GM18867 (cell line): ENCODE results near the gene CDO1.

Experiments
- ATAC-seq: cut with Tn5 transposase; IDR thresholded peaks from one replicate; pipeline ENCODE4 v1.9.1; 2021; ENCODE audit warnings: mild to moderate bottlenecking, moderate library complexity; ENCODE audit not compliant: unreplicated experiment

Gene CDO1

DNA sequence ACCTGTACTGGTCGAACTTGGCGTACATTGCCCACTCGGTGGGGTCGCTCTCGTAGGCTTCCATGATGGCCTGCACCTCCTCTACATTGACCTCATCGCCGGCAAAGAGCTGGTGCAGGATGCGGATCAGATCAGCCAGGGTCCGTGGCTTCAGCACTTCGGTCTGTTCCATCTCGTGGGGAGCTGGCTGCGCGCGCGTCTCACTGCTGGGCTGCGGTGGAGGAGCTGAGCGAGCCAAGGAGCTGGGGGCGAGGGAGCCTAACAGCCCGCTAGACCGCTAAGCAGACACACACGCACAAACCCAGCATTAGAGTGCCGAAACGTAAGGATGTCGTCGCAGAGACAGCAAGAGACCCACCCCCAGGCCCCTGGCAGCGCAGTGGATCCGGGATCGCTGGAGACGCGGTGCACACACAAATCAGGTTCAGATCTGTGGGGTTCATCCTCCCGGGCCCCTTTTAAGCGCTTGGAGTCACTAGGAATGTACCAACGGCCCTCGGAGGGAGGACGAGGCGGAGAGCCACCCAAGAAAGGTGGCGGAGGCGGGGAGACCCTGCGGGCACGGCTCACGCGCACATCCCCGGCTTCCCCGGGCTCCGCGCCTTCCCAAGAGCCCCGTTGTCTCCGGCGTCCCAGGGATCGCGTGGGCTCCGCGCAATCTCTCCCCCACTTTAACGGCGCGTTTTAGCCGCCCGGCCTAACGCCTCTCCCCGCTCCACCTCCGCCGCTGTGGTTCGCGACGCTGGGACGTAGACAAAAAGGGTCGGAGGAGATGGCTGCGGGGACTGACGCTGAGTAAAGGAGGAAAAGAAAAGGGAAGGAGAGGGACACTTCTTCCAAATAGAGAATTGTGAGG lies at the start of gene CDO1:
CDO1 (minus strand) TSS at position 434 of the 856 bp plus-strand sequence; CDS start at position 172, 262 bp downstream.
- ATAC-seq: no peak

DNA sequence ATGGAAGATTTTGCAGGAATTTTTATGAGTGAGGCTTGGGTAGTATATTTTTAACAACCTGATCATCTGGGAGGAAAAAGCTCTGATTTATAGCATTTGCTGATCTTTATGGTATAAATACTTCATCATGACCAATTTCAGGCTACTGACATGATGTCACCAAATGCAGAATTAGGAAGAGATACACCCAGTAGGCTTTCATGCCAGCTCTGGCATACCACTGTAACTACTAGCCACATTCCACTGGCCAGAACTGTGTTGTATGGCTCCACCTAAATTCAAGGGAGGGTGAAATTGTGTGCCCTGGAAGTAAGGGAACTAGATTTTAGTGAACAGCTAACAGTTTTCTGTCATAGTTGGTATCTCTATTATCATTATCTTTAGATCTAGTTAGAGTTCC lies 42.9 kb upstream of the CDO1 start:
- ATAC-seq: no peak

DNA sequence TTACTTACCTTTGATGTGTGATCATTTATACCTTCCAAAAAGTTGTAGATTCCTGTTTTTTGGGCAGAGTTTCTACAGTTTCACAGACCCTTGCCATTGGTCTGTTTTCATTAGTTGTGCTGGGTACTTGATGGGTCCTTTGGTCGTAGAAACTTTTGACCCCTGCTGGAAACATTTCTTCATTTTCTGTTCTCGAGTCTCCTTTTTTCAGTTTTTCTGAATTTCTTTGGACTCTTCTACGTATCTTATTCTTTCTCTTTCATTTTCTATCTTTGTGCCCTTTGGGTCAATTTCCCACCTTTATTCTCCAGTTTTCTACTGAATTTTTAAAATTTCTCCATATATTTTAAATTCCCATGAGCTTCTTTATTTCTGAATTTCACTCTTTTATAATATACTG lies 41.9 kb upstream of the CDO1 start:
- ATAC-seq: peak; percentile 51

DNA sequence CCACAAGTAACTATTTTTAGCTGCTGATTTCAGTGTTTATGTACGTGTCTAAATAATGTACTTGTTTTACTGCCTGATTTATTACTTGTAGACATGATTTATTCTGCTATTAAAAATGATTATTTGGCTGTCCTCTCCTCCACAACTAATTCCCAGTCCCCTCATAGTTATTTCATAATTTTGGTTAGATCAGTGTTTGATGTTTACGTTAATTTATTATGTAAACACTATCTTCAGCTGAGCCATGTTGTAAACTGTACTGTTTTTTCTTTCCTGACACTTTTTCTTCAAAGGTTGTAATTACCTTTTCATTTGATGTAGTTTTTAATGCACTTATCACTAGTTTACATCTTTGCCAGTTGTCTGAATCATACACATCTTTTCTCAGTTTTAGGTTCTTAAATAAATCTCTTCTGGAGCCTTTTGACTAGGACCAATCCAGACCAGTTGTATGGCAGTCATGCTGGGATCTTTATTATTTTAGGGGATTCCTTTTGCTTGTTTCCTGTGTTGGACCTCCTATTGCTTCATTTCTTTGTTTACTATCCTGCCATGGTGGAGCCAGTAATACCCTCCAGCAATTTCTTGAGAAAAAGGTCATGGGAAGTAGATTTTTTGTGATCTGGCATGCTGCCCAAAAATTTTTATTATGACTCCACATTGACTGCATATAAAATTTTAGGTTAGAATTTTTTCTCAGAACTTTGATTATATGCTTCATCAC lies 41.3 kb upstream of the CDO1 start:
- ATAC-seq: no peak

DNA sequence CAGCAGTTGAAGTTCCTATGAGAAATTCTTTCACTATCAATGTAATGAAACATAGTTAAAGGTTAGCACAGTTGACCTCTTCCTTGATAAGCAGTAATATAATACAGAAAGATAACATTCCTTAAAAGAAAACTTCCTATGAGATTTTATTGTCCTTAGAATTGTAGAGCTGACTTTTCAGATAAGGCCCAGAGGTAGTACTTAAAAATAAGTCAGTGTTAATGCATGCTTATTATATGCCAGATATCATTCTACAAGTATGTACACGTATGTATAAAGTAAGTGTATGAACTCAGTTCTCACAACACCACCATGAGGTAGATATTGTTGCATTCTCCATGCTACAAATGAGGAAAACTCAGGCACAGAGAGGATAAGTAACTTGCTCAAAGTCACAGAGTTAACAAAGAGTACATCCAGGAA lies 40.6 kb upstream of the CDO1 start:
- no peak for ATAC-seq

DNA sequence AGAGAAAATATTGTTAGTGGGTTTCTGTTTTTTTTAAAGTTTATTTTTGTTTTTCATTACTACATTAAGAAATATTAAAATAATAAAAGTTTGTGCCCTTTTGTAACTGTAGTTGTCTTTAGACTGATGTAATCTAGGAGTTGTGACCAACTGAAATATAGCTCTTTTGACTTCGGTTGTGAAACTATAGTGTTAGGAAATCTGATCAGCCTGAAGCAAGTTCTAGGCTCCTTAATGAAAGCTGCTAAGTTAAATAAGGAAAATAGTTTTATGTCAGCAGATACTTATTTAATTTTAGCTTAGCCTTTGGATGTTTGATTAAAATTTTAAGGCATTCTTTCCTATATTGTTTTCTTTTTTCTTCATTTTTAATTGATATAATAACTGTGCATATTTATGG lies 39.5 kb upstream of the CDO1 start:
- no peak for ATAC-seq

DNA sequence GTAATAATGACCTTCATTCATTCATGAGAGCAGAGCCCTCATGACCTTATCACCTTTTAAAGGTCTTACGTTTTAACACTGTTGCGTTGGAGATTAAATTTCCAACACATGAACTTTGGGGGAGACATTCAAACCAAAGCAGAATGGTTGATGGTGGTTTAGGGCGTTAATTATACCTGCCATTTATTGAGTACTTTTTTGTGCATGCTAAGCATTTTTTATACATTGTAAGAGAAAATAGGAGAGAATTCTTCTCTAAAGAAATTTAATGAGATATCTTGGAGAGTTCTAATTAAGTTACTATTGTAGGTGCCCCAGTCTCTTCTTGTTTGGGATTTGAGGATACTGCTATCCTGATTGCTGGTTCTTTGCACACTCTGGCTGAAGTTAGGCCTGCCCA lies 37.7 kb upstream of the CDO1 start:
- ATAC-seq: no peak

DNA sequence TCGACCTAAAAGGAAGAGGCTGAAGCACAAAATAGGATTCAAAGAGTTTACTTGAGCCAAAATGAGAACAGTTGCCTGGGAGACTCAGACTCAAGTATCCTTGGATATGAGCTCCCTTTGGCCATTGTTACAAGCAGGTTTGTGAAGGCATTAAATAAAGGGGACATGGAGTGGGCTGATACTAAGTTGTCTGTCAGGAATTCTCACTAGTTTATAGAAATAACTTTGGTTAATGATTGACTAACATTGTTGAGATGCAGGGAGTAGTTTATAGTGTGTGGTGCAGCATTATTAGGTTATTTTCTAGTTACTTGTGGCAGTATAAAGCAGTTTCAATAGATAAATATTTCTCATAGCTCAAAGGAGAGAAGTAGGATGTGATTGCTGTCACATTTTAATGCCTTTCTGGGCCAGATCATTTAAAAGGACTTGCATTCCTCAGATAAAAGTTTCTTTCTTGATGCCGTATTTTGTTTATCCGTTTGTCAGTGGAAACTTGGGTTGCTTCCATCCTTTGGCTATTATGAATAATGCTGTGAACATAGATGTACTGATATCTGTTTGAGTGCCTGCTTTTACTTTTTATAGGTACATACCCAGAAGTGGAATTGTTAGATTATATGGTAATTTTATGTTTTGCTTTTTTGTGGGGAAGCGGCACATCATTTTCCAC lies 34.4 kb upstream of the CDO1 start:
- no peak for ATAC-seq

DNA sequence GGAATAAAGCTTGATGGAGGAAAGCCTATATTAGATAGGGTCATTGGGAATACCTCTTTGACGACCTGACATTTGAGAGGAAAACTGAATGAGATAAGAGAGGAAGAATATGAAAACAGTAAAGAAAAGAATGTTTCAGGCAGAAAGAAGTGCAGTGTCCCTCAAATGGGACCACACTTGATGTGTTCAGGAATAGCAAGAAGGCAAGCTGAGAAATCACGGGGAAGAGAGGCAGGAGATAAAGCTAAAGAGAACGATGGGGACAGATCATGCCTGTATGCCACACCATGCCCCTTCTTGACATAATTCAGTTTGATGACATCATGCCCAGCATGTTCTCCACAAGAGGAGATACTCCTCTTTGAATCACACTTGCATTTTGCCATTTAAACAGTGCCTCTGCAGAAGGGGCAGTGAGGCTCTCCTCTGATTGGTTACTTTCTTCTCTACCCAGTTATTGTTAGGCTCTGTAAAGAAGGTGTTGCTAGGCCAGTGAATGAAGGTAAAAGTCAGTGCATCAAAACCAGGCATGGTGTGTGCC lies 32.9 kb upstream of the CDO1 start:
- no peak for ATAC-seq

DNA sequence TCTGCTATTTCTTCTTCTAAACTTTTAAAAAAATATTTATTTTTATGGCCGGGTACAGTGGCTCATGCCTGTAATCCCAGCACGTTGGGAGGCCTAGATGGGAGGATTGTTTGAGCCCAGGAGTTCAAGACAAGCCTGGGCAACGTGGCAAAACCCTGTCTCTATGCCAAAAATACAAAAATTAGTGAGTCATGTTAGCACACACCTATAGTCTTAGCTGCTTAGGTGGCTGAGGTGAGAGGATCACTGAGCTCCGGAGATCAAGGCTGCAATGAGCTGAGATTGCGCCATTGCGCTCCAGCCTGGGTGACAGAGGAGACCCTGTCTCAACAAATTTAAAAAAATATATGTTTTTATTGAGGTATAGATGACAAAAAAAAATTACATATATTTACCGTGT lies 30.8 kb upstream of the CDO1 start:
- ATAC-seq: no peak

DNA sequence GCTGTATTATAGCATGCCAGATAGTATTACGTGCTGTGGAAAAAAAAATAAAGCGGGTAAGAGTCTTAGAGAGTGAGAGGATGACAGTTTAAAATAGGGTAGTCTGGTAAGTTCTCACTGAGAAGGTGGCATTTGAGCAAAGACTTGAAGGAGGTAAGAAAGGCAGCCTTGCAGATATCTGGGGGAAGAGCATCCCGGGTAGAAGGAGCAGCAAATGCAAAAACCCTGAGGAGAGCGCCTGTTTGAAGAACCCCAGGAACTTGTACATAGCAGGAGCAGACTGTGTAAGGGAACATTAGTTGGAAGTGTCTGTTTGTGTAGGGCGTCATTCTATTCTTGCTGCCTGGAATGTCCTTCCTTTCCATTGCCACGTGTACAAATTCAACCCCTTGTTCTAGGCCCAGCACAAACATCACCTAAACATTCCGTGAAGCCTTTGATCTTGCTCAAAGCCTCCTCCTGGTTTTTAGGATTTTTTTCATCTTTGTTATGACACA lies 27.9 kb upstream of the CDO1 start:
- ATAC-seq: no peak

DNA sequence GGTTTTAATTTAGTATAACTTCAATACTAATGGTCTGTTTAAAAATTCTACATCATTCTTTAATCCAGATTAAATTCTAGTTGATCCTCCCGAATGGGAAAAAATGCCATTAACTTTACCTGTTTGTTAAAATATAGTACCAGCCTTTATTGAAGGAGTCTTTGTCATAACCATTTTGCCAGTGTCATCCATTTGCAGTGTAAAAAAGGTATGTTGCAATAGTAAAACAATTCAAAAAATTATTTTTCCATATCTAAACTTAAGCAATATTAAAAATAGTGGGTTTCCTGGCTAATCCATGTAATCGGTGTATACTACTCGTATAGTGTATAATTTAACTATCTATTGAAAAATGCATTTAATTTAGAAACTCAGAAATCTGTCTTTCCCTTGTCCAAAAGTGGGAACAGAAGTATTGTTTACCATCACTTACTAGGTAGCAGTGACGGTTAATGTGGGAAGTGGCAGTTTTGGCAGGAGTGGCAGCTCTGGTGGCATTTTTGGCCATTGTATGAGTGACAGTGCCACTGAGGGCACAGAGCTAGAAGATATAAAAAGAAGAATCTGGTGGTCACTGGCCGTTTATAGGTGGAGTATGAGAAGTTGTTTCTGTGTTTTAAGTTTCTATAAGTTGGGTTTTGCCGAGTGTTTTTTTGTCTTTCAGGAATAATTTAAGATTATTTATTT lies 27.1 kb upstream of the CDO1 start:
- no peak for ATAC-seq

DNA sequence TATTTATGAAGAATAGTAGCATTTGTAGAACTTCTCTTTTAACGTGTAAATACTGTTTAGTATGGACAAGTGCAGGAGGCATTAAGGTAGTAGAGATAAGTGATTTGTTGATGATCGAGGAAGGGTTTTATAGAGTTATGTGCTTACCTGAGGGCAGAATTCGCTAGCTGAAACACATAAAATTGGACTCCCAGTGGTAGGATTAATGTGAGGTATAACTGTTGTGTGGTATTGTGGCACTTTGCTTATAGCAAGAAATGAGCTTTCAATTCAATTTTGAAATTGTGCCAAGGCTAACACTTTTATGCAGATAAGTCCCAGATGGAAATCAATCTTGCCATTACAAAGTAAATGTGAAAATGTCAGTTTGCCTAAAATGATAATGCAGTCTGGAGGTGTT lies 26.5 kb upstream of the CDO1 start:
- no peak for ATAC-seq

DNA sequence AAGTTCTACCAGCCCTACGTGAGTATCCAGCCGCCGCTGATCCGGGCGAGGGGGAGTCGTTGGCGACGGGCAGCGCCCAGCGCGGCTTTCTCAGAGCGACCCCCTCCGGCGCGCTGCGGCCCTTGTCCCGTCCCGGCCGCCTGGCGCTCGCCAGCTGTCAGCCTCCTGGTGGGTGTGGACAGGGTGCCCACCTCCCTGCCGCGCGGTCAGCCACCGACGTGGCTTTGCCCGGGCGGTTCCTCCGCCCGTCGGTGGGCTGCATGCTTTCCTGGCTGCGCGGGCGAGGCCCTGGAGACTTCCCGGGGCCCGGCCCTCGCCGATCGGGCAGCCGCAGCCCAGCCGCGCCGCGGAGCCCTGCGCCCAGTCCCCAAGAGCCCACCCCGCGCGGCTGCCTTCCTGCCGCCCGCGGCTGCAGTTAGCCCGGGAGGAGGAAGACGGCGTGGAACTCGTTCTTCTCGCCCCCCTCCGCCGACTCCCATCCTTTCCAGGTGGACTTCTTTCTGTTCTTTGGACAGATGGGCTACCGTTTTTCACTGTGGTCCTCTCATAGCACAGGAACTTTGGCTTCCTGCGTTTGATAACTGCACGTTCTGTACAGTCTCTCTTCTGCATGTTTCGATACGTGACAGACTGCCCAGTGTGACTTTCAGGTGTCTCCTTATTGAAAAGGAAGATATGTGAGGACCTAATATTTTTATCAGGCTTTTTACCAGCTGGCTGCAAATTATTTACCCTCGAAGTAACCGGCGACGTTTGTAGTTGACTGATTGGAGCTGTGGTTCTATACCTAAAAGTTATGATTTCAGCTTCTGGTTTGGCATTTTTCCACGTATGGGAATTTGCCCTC lies 25.9 kb upstream of the CDO1 start:
- ATAC-seq: peak; percentile 37

DNA sequence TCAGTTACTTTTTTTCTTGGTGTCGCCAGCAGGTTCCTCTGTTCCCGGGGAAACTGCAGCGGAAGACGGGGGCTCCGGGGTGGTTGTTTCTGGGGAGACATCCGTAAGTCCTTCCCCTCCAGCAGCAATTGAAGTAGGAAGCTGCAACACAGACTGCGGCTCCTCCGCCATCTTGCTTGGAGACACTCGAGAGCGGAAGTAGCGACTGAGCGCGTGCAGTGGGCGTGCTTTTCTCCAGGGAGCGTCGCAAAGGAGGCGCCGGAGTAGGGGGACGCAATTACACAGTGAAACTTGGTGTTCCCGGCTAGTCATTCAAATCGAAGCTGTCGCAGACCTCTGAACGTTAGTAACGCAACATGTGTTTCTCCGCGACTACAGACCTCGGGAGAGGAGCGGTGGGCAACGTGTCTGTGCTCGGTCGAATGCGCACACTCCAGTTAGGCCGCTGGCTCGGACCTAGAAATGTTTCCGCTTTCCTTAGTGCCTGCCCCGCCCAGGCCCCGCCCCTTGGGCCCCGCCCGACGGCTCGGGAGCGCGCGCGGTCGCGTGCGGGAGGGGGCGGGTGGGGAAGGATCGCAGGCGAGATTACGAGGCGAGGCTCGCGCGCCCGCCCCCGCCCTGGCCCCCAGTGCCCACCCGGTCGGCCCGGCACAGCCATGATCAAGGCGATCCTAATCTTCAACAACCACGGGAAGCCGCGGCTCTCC lies 25.1 kb upstream of the CDO1 start, which contains the start of the genes AP3S1 and ATG12:
AP3S1 (plus strand) TSS at position 554 of the 707 bp plus-strand sequence; CDS start at position 657, 103 bp downstream.
ATG12 (minus strand) TSS at position 184 of the 707 bp plus-strand sequence; CDS start at position 171, 13 bp downstream.
- ATAC-seq: peak; percentile 85

DNA sequence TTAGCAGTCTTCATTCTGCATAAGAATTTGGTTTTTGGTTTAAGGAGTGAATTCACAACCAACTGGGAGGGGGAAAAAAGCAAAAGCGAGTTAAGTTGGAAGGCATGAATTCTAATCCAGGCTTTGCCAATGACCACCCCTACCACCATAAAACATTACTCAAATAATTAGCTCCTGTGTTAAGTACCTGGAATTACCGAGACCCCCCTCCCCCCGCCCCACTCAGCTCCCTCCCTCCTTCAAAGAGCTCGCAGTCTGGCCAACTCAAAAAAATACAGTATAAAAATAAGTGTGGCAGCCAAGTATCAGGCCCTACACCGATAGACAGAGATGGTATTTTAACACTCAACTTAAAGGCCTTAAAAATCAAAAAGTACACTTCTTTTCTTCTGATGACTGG lies 24.4 kb upstream of the CDO1 start:
- ATAC-seq: no peak

DNA sequence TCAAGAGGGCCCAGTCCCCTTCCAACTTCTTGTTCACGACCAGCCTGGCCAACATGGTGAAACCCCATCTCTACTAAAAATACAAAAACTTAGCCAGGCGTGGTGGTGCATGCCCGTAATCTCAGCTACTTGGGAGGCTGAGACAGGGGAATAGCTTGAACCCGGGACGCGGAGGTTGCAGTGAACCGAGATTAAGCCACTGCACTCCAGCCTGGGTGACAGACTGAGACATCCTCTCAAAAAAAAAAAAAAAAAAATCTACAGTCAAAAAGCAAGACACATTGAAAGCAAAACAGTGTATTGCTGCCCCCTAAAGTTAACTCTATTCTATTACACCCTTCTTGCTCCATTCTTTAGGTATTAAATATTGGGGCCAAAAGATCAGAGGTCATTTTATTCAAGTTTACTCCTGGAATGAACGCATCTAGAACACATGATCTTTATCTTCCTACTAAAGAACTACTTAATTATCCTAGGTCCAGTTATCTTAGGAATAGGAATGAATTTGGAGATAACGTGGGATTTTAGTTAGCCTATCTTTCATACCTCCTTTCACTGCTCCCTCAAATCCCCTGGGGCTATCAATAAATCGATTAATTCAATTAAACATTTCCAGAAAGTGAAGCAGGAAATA lies 22.5 kb upstream of the CDO1 start:
- peak; percentile 24 for ATAC-seq

DNA sequence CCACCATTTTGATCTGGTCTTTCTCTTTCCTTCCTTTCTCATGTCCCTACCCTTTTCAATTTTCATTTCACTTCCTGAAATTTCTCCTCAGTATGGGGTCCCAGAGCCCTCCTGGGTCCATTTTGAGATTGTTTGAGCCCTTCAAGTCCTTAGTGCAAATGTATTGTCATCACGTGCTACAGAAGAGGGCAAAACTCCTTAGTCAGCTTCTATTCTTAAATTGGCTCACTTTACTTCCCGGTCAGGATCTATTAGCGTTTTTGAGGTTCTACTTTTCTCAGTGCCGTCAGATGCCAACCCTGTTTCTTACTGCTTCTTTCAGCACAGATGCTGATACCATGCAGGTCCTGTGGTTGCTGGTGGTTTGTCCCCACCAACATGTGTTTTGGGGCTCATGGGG lies 19.0 kb upstream of the CDO1 start:
- ATAC-seq: no peak
